Measurements from ENCODE around the gene SHLD1. TPM values are rescaled to one million over a fixed set of nuclear protein-coding genes. Genes with fewer than 3 reads are reported as not detected.
"Not testable (repeated sequence)": the region's sequence is repeated elsewhere in the genome, so short reads cannot be mapped to it uniquely, and the experiment has no call there.

Gene SHLD1
- total RNA-seq, 1 experiment from 2014 or later: 8.2 TPM

GRCh38 chr20:5749512-5749951 is 669 bp upstream of the SHLD1 start:
- Histone ChIP-seq H3K27ac (peak overlapping the region; percentile 80), H3K4me3 (peak overlapping the region; percentile 69; the same call in 1 of the 2 replicates)
- not testable (repeated sequence) for H3K36me3 ChIP-seq; DNase-seq; H3K9me3 ChIP-seq (replicated peaks); H3K27me3 ChIP-seq; H3K4me1 ChIP-seq

- no peak for DNase-seq
- no peak overlapping the region for H3K4me3 ChIP-seq
- no peak overlapping the region for H3K27ac ChIP-seq
- no peaks in the 10 kb centered on the region for H3K36me3 ChIP-seq
- peaks cover 4% of the 10 kb centered on the region; the same call in 1 of the 2 replicates for H3K4me1 ChIP-seq
- H3K9me3 ChIP-seq (replicated peaks): no peaks in the 10 kb centered on the region
- H3K27me3 ChIP-seq: no peaks in the 10 kb centered on the region
These were observed 1.7 kb downstream of the SHLD1 start for GRCh38 chr20:5751856-5752255.

- H3K27ac ChIP-seq: no peak overlapping the region
- peaks cover 4% of the 10 kb centered on the region; the same call in 1 of the 2 replicates for H3K4me1 ChIP-seq
- no peaks in the 10 kb centered on the region for H3K27me3 ChIP-seq
- H3K9me3 ChIP-seq (replicated peaks): no peaks in the 10 kb centered on the region
- no peak for DNase-seq
- no peak overlapping the region for H3K4me3 ChIP-seq
- H3K36me3 ChIP-seq: no peaks in the 10 kb centered on the region
These were observed 3.6 kb downstream of the SHLD1 start for GRCh38 chr20:5753814-5754213.

GRCh38 chr20:5757949-5758348 is 7.7 kb downstream of the SHLD1 start:
- H3K4me3 ChIP-seq: no peak overlapping the region
- no peaks in the 10 kb centered on the region for H3K4me1 ChIP-seq
- H3K9me3 ChIP-seq (replicated peaks): no peaks in the 10 kb centered on the region
- H3K27ac ChIP-seq: no peak overlapping the region
- H3K36me3 ChIP-seq: no peaks in the 10 kb centered on the region
- H3K27me3 ChIP-seq: no peaks in the 10 kb centered on the region
- DNase-seq: no peak

- Histone ChIP-seq H3K36me3 (no peaks in the 10 kb centered on the region), H3K27ac (peak overlapping the region; percentile 80), H3K4me1 (peaks cover 19% of the 10 kb centered on the region), H3K4me3 (no peak overlapping the region), H3K27me3 (no peaks in the 10 kb centered on the region), H3K9me3 (replicated peaks) (no peaks in the 10 kb centered on the region)
- DNase-seq: no peak
These were observed 16.0 kb downstream of the SHLD1 start for GRCh38 chr20:5766085-5766764.

- H3K27ac ChIP-seq: peak overlapping the region; percentile 80
- peak; percentile 97 to 99 for DNase-seq
- H3K36me3 ChIP-seq: no peaks in the 10 kb centered on the region
- no peaks in the 10 kb centered on the region for H3K9me3 ChIP-seq (replicated peaks)
- H3K4me3 ChIP-seq: no peak overlapping the region
- peaks cover 19% of the 10 kb centered on the region for H3K4me1 ChIP-seq
- no peaks in the 10 kb centered on the region for H3K27me3 ChIP-seq
These were observed 17.4 kb downstream of the SHLD1 start for GRCh38 chr20:5767493-5768098.

GRCh38 chr20:5770231-5770986 is 20.2 kb downstream of the SHLD1 start:
- Histone ChIP-seq H3K27ac (no peak overlapping the region), H3K9me3 (replicated peaks) (no peaks in the 10 kb centered on the region), H3K27me3 (no peaks in the 10 kb centered on the region), H3K36me3 (peaks cover 6% of the 10 kb centered on the region), H3K4me3 (no peak overlapping the region), H3K4me1 (peaks cover 19% of the 10 kb centered on the region)
- no peak for DNase-seq

- Histone ChIP-seq H3K27ac (no peak overlapping the region), H3K4me3 (no peak overlapping the region), H3K36me3 (peaks cover 6% of the 10 kb centered on the region), H3K27me3 (no peaks in the 10 kb centered on the region), H3K9me3 (replicated peaks) (no peaks in the 10 kb centered on the region), H3K4me1 (peaks cover 19% of the 10 kb centered on the region)
- no peak for DNase-seq
These were observed 20.8 kb downstream of the SHLD1 start for GRCh38 chr20:5770987-5771318.

GRCh38 chr20:5772704-5773103 is 22.5 kb downstream of the SHLD1 start:
- Histone ChIP-seq H3K27ac (no peak overlapping the region), H3K27me3 (no peaks in the 10 kb centered on the region), H3K36me3 (peaks cover 6% of the 10 kb centered on the region), H3K9me3 (replicated peaks) (no peaks in the 10 kb centered on the region), H3K4me1 (peaks cover 9% of the 10 kb centered on the region), H3K4me3 (no peak overlapping the region)
- no peak for DNase-seq

- H3K27me3 ChIP-seq: no peaks in the 10 kb centered on the region
- no peak overlapping the region for H3K4me3 ChIP-seq
- no peak overlapping the region for H3K27ac ChIP-seq
- peaks cover 6% of the 10 kb centered on the region for H3K36me3 ChIP-seq
- no peaks in the 10 kb centered on the region for H3K9me3 ChIP-seq (replicated peaks)
- peaks cover under 1% of the 10 kb centered on the region; the same call in 1 of the 2 replicates for H3K4me1 ChIP-seq
- DNase-seq: no peak
These were observed 23.4 kb downstream of the SHLD1 start for GRCh38 chr20:5773589-5773988.

- DNase-seq: no peak
- Histone ChIP-seq H3K27ac (no peak overlapping the region), H3K4me3 (no peak overlapping the region), H3K9me3 (replicated peaks) (no peaks in the 10 kb centered on the region), H3K27me3 (no peaks in the 10 kb centered on the region), H3K4me1 (no peaks in the 10 kb centered on the region; the same call in 1 of the 2 replicates), H3K36me3 (peaks cover 6% of the 10 kb centered on the region)
These were observed 25.9 kb downstream of the SHLD1 start for GRCh38 chr20:5776077-5776476.

GRCh38 chr20:5779071-5779900 is 29.1 kb downstream of the SHLD1 start:
- Histone ChIP-seq H3K27ac (no peak overlapping the region), H3K36me3 (no peaks in the 10 kb centered on the region; the same call in 1 of the 2 replicates), H3K9me3 (replicated peaks) (no peaks in the 10 kb centered on the region), H3K4me3 (no peak overlapping the region), H3K27me3 (no peaks in the 10 kb centered on the region), H3K4me1 (no peaks in the 10 kb centered on the region; the same call in 1 of the 2 replicates)
- DNase-seq: no peak

- H3K36me3 ChIP-seq: no peaks in the 10 kb centered on the region; the same call in 1 of the 2 replicates
- no peaks in the 10 kb centered on the region for H3K9me3 ChIP-seq (replicated peaks)
- H3K27ac ChIP-seq: no peak overlapping the region
- no peak overlapping the region for H3K4me3 ChIP-seq
- H3K4me1 ChIP-seq: no peaks in the 10 kb centered on the region; the same call in 1 of the 2 replicates
- no peaks in the 10 kb centered on the region for H3K27me3 ChIP-seq
- DNase-seq: peak in 1 of 2 experiments; percentile 40
These were observed 30.6 kb downstream of the SHLD1 start for GRCh38 chr20:5780846-5781217.

- not testable (repeated sequence) for H3K9me3 ChIP-seq (replicated peaks); H3K27me3 ChIP-seq; H3K36me3 ChIP-seq; DNase-seq; H3K27ac ChIP-seq; H3K4me1 ChIP-seq; H3K4me3 ChIP-seq
These were observed 31.2 kb downstream of the SHLD1 start for GRCh38 chr20:5781367-5781766.

Data from SJCRH30 (cell line).